Erythroblast (primary cell): Measurements from ENCODE around the gene DRC7.
A peak's percentile ranks its signal among the peaks of the same experiment; 100 is the strongest.

Experiments used
- DNase-seq, 2 experiments: peaks; one replicate each; lab custom pipeline; 2025; lab: John Stamatoyannopoulos, UW
- GATA1 ChIP-seq: IDR thresholded peaks from 2 replicates; pipeline ENCODE4 v1.6.1; 2011; ENCODE audit warnings: low read depth, mild to moderate bottlenecking, control low read depth, low read length, moderate library complexity
- POLR2A ChIP-seq: IDR thresholded peaks from 2 replicates; pipeline ENCODE4 v1.6.1; 2011; ENCODE audit warnings: mild to moderate bottlenecking, low read length

The DRC7 gene

DNA sequence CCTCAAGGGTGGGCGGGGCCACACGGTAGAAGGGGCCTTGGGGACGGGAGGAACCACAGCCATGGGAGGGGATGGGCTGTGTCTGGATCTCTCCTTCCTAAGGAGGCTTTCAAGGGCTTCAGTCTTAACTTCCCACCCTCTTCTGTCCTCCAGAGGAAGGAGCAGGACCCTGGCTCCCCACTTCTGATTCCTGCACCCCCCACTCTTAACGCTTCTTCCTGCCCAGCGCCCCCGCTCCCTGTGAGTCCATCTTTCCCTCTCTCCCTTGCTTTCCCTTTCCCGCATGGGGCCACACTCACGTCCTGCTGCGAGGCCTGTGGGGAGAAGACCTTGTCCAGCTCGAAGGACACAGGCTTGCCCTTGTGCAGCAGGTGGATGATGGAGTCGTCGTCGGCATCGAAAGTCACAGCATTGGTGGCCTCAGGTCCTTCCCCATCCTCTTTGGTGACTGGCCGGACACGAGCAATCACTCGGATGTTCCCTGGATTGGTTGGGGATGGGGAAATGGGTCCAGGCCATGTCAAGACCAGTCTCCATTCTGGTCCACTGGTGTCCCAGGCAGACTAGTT is 70.6 kb downstream of the DRC7 start:
- TF ChIP-seq GATA1 (no peak), POLR2A (no peak)
- no peak for DNase-seq

DNA sequence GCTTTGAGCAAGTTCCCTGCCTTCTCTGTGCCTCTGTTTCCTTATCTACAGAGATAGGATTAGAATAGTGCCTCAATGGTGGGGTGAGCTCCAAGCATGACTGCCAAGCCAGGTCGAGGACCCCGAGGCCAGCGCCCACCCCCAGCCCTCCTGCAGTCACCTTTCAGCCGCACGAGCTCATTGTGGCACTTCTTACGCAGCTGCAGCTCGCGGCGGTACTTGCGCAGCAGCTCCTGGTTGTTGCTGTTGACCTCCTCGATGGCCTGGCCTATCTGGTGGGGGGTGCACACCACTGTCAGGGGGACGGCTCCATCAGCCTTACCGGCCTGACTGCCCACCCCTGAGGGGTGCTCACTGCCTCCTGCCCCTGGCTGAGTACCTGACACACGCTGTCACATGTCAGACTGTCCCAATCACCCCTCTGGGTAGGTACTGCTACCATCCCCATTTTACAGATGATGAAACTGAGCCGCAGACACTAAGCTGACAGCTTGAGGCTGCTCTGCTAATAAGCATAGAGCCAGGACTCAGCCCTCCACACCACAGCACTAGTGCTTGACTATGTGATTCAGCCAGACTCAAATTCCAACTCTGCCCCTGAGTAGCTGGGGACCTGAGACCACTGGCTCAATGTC is 72.2 kb downstream of the DRC7 start:
- no peak for DNase-seq
- TF ChIP-seq POLR2A (no peak), GATA1 (no peak)

DNA sequence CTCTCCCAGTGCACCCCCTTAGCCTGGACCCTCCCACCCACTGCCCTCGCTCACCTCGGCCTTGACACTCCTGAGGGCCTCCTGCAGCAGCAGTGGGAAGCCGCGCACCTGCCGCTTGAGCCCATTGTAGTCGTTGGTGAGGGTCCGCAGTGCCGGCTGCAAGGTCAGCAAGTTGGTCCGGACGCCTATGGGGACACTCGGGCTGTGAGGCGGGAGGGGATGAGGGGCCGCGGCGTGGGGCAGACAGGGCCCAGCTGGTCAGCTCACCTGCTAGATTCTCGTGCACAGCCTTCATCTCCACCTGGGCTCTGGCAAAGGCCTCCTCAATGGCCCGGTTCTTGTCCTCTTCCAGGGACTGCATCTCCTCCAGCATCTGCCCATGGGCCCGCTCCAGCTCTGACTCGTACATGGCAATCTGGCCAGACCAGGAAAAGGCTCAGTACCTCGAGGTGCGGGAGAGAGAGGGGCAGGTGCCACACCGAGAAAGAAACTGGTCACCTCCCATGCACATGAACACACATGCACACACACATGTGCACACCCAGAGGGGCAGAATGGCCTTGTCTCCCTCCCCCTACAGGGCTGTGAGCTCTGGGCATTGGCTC is 75.0 kb downstream of the DRC7 start:
- no peak for TF ChIP-seq GATA1
- TF ChIP-seq POLR2A = no peak
- DNase-seq = no peak

DNA sequence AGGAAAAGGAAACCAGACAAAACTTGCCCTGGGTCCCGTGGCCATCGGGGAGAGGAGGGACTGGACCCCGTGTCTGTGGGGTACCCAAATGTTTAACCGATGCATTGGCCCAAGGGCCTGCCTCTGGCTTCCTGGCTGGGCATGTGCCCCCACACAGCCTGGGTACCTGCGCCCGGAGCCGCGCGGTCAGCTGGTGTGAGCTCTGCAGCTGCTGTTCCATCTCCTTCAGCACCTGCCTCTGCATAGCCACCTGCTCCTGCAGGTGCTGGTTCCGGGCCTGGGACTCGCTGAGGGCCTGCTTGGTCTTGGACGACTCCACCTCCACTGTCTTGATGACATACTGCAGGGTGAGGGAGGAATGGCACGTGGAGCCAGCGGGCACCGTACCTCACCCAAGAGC is 75.8 kb downstream of the DRC7 start:
- no peak for TF ChIP-seq GATA1
- TF ChIP-seq POLR2A = no peak
- DNase-seq = no peak

DNA sequence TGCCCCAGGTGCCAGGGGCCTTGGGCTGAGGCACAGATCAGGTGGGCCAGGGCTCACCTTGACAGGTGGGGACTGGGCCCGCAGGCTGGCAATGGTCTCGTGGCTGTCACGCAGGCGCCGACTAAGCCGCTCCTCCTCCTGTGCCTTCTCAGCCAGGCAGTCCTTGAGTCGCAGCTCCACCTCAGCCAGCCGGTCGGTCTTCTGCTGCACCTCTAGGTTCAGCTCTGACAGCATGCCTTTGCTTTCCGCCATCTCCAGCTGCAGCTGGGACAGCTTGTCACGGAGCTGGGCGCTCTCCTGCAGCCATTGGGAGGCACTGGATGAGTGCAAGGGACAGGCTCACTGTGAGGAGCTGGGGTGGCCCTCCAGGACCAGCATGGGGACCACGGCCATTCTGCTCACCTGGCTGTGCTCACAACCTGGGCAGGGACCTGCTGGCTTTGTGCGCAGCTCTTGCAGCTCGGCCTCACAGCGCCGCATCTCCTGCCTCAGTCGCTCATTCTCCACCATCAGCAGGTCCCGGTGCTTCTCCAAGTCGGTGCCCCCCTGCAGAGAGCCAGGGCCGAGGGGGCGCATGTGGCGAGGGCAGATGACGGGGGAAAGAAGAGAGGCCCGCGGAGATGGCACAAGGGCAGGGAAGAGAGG is 76.7 kb downstream of the DRC7 start:
- TF ChIP-seq GATA1 (no peak), POLR2A (no peak)
- no peak for DNase-seq

DNA sequence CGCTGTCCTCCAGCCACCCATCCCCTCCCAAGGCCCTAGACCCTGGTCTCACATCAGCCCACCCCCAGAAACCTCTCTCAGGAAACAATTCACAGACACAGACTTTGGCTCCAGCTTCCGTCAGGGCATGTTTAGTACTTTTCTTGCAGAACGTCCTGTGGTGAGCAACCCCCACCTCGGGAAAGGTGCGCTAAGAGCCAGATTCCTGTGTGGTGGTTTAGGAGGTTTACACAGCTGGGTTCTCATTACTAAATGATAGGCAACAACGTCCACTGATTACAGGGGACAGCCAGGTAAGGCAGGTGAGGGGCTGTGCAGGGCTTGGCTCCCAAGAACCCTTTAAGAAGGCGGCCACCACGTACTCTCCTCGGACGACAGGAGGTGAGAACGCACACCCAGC is 78.4 kb downstream of the DRC7 start:
- no peak for DNase-seq
- no peak for TF ChIP-seq POLR2A
- no peak for TF ChIP-seq GATA1

DNA sequence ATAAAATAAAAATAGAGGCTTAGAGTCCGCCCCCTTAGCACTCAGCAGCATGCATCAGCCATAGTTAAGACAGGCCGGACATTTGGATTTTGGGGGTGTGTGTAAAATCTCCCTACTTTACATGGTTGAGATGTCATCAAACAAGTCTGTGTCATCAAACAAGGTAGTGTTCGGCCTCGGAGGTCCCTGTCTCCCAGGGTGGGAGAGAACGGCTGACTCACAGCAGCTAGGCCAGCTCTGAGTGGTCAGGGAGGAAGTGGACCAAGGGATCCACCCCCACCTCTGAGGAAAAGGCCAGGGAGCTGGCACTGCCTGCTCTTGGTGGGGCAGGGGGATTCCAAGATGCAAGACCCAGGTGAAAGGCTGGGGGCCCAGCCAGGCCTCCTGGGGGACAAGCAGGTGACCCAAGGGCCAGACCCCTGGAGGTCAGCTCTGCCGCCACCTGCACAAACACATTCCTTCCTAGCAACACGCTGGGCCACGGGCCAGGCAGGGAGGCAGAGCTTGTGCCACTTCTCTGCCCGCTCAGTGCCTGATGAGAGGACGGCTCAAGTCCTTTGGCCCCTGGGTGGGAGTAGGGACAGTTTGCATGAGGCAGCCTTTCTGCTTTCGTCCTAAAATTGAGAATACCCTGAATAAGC is 79.2 kb downstream of the DRC7 start:
- DNase-seq = no peak
- TF ChIP-seq GATA1 = no peak
- TF ChIP-seq POLR2A = no peak

DNA sequence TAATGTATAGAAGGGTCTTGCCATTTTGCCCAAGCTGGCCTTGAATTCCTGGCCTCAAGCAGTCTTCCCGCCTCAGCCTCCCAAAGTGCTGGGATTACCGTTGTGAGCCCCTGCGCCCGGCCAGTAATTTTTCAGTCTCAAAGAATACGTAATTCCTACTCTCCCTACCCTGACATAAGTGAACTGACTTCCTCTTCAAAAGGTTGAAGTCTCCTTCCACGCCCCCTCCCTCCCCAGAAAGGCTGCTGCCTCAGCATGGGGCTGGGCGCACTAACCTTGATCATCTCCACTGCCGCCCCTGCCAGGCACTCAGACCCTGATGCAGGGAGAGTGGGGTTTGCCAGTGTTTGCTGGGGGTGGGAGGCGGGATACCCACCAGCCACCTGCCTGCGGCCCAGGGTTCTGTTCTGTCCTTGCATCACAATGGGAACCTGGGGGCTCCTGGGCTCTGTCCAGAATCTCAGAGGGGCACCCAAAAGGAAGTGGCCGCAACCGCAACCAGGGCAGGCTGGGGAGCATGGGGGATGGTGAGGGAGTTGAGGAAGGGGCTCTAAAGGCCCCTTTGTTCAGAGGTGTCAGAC is 80.2 kb downstream of the DRC7 start:
- TF ChIP-seq GATA1 (no peak), POLR2A (no peak)

DNA sequence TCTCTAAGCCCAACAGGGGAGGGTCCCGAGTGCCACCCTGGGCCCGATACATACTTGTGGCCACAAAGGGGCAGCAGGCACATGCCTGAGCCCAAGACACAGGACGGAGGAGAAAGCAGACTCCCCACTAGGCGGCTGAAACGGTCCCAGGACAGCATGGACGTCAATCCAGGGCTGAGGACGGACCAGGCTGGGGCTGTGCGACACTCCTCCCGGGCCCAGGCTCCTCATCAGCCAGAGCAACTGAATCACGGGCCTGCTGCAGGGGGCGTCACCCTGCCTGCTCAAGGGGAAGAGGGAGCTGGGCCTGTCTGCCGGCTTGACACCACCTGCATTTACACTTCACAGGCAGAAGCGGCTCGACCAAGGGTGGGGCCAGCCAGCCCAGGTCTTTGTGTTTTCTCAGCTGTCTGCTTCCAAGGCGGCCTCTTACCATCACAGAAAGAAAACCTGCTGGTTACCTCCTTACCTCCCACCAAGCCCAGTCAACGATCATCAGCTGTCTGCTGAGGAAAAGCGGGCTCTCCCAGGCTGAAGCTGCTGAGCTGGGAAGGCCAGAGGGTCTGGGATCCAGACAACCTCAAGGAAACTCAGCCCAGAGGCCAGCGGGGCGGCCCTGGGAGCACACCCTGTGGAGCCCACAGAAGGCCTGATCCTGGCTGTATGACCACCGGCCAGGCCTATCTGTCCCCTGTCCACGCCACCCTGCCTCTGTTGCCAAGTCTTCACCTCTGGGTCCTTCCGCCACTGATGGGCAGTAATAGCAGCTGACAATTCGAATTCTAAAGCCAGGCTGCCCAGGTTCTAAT is 81.3 kb downstream of the DRC7 start:
- peak in 1 of 2 experiments; percentile 14 for DNase-seq

More for the DNA sequence above, 80.2 kb downstream of the DRC7 start:
- DNase-seq = no peak

DNA sequence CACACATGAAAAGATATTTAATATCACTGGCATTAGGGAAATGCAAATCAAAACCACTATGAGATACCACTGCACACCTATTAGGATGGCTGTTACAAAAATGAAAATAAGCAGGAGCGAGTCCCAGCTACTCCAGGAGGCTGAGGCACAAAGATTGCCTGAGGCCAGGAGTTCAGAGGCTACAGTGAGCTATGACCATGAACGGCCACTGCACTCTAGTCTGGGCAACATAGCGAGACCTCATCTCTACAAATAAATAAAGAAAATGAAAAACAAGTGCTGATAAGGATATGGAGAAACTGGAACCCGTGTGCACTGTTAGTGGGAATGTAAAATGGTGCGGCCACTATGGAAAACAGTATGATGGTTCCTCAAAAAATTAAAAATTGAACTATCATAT is 84.1 kb downstream of the DRC7 start:
- TF ChIP-seq GATA1 (no peak), POLR2A (no peak)
- no peak for DNase-seq

More for the DNA sequence above, 81.3 kb downstream of the DRC7 start:
- TF ChIP-seq POLR2A (no peak), GATA1 (no peak)

DNA sequence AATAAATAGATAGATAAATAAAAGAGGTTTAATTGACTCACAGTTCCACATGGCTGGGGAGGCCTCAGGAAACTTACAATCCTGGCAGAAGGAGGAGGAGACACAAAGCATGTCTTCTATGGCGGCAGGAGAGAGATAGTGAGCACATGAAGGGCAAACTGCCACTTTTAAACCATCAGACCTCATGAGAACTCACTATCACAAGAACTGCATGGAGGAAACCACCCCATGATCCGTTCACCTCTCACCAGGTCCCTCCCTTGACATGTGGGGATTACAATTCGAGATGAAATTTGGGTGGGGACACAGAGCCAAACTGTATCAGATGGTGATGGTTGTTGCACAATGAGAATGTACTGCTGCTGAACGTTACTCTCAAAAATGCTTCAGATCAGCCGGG is 85.2 kb downstream of the DRC7 start:
- peak; percentile 14 to 49 for DNase-seq

DNA sequence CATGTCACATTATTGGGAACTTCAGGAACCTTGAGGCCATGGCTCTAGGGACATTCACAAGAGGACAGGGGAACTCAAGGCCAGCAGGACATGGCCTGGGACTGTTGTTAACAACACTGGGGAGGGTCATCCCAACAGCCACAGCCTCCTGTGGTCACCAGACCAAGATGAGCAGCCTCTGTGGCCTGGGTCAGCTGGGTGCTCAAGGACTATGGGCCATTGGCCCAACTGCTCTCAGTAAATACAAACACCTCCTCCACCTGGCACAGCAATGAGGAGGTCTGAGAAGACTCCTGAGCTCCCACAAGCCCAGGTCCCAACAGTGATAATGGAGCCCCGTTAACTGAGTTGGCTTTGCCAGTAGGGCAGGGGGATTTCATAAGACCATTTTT is 86.7 kb downstream of the DRC7 start:
- TF ChIP-seq POLR2A (no peak), GATA1 (no peak)
- DNase-seq = no peak
